T-helper 2 cell (primary cell): Measurements from ENCODE around the gene UNC5C.

ENCODE experiments used
- DNase-seq, 5 experiments: peaks; one replicate each; pipeline versions ENCODE4 v3.0.0 to v3.0.0-alpha.2; 2012 to 2022

The UNC5C gene

DNA sequence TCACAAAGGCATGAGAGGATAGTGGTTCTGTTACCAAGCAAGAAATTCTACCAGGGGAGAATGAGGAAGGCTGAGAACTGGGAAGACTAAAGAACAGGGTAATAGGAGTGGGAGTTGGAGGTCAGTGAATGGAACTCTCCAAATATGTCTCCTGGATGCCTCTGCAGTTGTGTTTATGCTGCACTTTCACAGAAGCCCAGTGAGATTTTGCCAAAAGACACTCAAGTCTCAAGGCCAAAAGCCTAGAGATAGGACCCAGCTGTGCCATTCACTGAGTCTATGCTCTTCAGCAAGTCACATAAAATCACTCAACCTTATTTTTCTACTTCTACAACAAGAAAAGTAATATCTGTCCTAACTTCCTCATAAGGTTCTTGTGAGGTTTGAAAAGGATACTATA is 285.4 kb downstream of the UNC5C start:
- no peak for DNase-seq

DNA sequence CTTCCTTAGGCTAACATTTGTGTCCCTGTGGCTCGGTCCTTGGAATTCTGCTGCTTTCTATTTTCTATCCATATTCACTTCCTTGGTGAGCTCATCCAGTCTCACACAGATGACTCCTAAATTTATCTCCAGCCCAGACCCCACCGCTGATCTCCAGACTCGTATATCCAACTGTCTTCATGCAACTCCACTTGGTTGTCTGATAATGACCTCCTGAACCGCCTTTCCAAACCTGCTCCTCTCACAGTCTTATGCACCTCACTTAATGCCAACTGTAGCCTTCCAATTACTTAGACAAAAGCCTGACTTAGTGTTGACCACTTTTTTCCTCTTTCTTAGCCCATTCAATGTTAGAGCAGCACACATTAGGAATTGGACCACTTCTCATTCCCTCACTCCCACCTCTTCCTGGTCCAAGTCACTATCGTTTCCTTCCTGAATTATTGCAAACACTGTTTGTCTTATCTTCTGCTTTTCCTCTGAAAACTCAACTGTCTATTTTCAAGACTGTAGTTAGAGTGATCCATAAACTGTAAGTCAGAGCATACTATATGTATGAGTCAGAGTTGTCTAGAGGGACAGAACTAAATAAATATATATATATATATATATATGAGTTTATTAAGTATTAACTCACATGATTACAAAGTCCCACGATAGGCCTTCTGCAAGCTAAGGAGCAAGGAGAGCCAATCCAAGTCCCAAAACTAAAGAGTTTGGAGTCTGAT is 292.5 kb downstream of the UNC5C start:
- DNase-seq: no peak

DNA sequence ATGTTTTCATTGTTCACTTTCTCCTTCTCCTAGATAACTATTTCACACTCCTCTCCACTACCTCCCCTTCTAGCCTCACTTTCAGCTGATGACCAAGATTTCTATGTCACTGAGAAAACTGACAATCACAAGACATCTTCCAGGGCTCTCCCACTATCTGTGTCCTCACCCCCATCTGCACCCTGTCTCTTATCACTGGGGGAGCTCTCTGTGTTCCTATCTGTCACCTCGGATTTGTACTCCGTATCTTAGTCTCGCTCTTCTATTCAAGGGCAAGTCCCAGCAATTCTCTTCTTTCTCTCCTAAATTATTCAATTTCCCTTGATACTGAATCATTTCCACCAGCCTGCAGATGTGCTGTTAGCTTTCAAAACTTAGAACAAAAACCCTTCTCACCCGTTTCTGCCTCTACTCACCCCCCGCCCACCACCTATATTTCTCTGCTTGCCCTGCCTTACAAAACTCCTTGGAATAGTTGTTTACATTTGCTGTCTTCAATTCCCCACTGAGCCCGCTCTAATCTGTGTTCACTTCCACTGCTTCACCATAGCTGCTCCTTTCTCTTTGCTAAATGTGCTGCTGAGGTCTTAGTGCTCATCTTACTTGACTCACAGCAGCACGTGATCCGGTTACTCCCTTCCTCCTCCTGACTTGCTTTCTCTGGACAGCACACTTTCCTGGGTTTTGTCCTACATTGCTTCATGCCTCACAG is 293.2 kb downstream of the UNC5C start:
- DNase-seq: no peak

DNA sequence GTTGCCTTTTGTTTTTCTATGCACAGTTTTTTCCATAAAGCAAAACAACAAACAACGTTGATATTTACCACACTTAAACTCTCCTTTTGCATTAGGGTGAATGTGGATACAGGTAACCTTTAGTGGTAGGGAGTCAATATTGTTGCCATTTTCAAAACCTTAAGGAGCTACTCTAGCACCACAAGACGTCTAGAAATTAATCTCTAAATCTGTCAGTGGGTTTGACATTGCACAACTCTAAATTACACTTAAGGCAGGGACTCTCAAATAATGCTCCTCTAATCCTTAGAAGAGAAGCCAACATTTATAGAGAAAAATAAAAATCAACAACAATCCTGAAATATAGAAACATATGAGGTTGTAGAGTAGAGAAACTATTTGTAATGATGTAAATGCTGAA is 297.2 kb downstream of the UNC5C start:
- DNase-seq: peak in 1 of 5 experiments; percentile 31

DNA sequence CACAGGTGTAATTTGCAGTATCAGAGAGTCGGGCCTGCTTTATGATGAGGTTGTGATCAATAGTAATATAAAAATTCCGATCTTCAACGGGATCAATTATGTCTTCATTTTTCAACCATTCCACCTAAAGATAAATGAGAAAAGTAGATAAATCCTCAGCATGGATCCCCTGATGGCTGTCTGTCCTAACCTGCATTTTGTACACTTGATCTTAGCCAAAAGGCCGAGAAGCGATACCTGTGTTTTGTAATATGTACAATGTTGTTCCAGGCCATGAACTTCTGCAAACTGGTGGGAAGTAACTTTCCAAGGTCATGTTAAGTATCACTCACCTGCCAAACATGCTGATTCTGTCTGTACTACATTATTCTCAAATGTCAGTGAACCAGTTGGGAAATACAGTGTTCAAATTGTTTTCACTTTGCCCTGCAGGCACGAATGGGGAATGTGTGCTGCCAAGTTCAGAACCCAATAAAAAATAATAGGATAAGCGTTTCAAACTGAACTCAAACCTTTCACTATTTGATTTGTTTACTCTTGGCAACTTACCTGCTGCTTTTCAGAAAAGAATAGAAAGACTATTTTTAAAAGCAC is 298.1 kb downstream of the UNC5C start:
- DNase-seq: no peak

DNA sequence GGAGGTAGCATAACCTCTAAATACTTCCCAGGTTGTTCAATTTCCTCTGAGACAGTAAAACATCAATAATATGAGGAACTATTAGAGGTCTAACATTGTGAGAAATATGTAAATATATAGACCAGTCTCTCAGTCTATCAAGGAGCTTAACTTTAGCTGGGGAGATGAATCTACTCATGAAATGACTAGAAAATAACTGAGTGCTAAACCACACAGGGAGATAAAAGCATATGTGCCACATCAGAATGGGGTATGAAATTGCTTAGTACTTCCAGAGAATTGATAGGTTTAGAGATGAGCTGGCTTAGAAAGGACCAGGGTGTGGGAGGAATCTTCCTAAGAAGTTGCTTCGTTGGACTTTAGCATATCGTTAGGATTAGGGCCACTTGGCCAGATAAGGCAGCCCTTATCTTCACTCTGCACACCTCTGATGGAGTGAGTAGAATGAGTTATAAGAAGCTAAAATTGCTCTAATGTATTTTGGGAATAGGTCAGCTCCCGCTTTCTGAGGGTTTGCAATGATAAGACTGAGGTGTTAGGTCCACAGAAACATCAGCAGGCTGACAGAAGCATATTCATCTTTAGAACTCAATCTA is 299.2 kb downstream of the UNC5C start:
- peak in 1 of 5 experiments; percentile 92 for DNase-seq

- peak in 1 of 5 experiments; percentile 92 for DNase-seq
Measured at GRCh38 chr4:95248720-95249425, 299.9 kb downstream of the UNC5C start.

DNA sequence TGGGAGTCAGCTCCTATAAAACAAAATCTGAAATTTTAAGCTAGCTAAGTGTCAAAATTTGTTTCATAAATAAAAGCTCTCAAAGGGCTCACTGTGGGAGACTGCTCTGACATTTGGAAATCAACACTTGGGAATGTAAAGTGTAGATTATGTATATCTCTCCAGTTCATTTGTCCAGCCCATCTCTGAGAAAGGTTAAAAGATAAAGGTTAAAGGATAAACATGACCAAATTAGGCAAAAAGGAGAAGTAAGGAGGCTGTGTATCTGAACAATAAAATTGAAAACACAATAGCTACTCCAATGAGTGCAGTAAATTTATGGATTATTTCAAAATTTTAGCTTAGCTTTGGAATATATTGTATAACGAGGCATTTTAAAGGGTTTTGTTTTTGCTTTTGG is 304.9 kb downstream of the UNC5C start:
- no peak for DNase-seq

DNA sequence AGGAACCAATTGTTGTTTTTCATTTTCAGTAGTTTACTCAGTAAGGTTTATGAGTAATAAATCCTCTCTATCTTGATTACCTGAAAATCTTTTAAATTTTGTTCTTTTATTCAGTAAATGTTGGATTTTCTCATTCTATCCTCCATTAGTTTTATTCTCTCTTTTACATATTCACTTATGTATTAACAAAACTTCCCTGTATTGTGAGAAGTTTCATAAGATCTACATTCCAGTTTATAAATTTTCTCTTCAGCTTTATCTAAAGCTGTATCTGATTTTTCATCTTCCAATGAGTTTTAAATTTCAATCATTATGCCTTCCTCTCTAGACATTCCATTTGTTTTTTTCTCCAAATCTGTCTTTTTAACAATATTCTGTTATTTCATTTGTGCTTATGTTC is 310.2 kb downstream of the UNC5C start:
- DNase-seq: no peak

DNA sequence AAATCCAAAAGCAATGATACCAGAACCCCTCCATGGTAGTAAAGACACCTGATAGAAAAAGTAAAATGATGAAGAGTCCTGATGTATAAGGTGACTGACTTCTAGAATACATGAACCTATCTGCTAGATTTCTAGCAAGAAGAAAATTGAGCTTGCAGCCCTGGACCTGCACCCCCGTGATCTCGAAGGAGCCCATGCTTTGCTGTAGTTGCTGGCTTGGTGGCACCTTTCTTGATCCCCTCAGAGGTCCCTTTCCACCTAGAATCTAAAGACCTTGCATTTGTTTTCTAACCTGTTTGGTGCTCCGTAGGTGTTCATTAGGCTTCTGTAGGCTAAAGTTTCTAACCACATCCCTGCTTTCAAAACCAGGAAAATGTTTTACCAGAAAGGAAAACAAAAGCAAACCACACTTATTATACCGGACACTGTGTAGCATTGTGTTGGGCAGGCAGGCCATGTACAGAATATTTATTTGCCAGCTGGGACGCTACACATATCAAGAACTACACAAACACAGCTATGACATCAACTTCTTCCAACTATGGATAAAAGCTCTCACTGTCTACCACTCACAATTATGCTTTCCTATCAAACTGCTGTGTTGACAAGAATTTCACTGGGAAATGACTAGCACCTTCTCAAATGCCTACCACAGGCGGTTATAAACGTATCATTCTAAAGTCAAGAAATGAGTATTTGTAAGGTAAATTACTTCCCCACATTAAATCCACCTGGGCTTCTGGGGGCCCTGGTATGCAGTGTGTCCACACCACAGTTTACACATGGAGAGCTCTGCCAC is 316.2 kb downstream of the UNC5C start:
- peak in 1 of 5 experiments; percentile 87 for DNase-seq

DNA sequence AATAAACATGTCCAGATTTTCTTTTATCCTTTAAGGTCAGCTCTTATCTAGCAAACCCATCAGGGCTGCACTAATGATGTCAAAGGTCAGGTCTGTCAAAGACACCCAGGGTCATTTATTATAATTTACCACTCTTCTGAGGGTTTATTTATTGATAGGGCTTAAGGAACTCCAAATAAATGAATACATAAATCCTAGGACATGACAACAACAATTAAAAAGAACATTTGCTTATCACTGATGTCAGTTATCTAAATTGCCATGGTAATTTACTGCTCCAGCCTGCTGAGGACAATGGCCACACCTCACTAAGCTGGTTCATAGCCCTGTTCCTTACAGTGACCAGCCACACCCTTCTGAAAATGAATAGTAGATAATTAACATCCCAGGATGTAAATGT is 317.1 kb downstream of the UNC5C start:
- no peak for DNase-seq

- no peak for DNase-seq
Measured at GRCh38 chr4:95225849-95226248, 322.9 kb downstream of the UNC5C start.

GRCh38 chr4:95224402-95224801 is 324.4 kb downstream of the UNC5C start:
- no peak for DNase-seq

- no peak for DNase-seq
Measured at GRCh38 chr4:95220205-95221175, 328.3 kb downstream of the UNC5C start.

DNA sequence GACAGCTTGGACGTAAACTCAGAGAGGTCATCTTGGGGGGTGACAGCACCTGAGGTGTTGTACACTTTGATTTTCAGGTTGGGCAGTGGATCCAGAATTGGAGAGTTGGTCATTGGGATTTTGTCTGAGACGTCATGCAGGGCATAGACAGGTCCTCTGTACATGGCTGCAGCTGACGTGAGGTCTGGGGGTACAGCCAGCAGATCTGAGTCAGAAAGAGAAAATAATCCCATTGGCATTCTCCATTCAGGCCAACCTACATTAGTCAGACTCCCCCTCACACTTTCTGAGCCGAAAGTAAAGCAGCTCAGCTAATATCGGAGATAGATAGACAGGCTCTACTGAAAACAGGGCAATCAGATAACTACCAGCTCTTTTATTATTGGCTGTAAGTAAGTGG is 329.7 kb downstream of the UNC5C start:
- no peak for DNase-seq

GRCh38 chr4:95217197-95217596 is 331.6 kb downstream of the UNC5C start:
- DNase-seq: no peak

GRCh38 chr4:95216636-95217035 is 332.1 kb downstream of the UNC5C start:
- DNase-seq: no peak

GRCh38 chr4:95215991-95216605 is 332.7 kb downstream of the UNC5C start:
- DNase-seq: no peak

DNA sequence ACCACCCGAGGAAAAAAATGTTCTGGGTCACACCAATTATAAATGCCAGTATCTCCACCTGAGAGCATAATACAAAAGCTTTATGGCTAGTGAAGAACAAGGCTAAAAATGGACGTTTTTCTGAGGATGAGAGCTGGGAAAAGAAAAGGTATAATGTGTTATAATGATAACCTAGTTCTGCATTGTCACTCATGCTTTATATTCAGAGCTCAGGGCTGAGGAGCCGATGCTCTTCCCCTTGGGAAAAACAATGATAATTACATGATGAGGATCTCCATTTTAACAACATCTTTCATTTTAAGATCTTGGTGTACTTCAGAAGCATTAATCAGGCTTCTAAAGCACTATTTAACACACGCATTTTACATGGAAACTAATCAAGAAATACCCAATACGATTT is 333.7 kb downstream of the UNC5C start:
- DNase-seq: no peak

DNA sequence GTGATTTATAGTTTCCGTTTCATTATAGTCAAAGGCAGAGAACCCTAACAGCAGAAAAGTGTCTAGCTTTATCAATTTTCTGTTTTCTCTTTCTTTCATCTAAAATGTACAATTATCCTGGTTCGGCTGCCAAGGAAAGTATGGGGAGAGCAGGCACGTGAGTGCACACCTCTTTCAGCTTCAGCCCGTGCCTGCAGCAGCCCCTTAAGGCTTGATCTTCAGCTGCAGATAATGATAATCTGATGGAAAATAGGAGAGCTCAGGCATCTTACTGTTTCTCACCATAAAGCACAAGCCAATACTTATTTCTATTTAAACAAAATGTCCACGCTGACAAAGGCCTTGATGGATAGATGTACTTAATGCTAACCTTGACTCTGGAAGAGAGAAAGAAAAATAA is 334.4 kb downstream of the UNC5C start:
- DNase-seq: no peak
